ENCODE measurements around the gene ADAD2.

Gene ADAD2

GRCh38 chr16:84190731-84191388 lies at the start of gene ADAD2:
ADAD2 (plus strand) TSS chr16:84191157; CDS start chr16:84191231, 74 bp downstream.
- DNase-seq (ENCODE audit: low read depth) = no peak

GRCh38 chr16:84143081-84143480 lies 47.9 kb upstream of the ADAD2 start:
- no peak for DNase-seq (ENCODE audit: low read depth)

- DNase-seq (ENCODE audit: low read depth) = no peak
Measured at GRCh38 chr16:84143784-84144199, 47.2 kb upstream of the ADAD2 start.

GRCh38 chr16:84144209-84144858 lies 46.6 kb upstream of the ADAD2 start:
- peak; percentile 24 for DNase-seq (ENCODE audit: low read depth)

DNA sequence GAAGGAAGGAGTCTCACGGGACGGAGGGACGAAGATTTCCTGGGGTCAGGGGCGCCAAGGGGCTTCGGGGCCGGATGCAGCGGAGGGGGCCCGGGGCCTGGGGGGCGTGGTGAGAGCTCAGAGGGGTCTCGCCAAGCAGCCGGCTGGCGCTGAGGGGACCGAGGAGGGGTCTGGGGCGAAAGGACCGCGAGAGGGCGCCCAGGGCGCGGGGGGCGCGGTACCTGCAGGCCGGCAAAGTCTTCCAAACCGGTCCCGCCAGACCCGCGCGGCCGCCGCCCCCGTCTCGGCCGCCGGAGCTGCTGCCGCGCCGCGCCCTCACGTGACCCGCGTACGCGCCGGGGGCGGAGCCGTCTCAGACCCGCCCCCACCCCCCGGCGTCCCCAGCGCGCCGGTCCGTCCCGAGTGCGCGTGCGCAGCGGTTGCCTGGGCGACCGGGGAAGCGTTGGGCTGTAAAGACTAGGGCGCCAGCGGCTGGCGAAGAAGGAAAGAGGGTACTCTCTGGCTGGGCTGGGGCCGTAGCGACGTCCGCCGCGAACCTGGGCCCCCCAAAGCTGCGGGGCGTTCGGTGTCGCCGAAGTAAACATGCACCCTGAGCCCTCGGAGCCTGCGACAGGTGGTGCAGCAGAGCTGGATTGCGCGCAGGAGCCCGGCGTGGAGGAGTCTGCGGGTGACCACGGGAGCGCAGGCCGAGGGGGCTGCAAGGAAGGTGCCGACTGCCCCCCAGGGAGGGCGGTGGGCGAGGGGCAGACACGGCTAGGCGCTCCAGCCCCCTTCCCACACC lies 45.9 kb upstream of the ADAD2 start, which contains the start of the genes DNAAF1 and HSDL1:
DNAAF1 (plus strand) TSS at position 450 of the 781 bp plus-strand sequence; CDS start at position 583, 133 bp downstream.
HSDL1 (minus strand) TSS at position 319 of the 781 bp plus-strand sequence. CDS start 13,856 bp downstream, outside the sequence.
- DNase-seq (ENCODE audit: low read depth) = peak; percentile 95

DNA sequence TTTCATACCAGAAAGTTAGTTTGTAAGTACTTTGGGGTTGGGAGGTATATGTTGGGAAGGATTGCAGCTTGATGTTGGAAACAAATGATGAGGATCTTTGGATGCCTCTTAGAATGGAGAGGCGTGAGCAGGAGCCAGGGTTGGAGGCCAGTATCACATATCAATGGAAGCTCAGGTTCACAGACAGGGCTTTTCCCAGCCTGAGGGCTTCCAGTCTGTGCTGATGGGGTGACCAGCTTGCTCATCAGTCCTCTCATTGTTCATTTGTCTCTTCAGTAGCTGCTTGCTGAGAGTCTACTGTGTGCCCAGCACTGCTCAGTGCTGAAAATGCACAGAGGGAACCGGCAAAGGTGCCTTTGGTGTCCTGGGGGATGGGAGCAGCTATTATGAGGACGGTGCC lies 40.0 kb upstream of the ADAD2 start:
- no peak for DNase-seq (ENCODE audit: low read depth)

DNA sequence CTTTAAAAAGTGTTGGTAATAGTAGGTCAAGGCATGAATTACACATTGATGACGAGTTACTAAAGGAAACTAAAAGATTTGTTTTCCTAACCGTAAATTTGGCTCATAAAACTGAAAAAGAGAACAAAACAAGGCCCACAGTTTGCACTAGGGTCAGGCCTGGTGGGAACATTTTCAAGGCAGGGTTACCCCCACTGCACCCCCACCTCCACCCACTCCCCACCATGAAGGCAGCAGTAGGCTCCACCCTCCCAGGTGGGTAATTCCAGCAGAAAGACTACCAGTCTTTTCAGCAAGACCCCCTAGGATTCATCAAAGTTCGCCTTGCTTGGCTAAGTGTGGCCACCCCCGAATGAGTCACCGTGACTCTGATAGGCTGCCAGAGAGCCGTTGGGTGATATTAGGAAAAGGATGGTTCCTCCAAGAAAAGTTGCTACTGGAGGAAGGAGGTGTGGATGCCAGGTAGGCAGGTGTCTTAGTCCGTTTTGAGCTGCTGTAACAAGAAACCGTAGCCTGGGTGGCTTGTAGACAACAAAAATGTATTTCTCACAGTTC lies 37.2 kb upstream of the ADAD2 start:
- no peak for DNase-seq (ENCODE audit: low read depth)

- DNase-seq (ENCODE audit: low read depth) = no peak
Measured at GRCh38 chr16:84155226-84155625, 35.7 kb upstream of the ADAD2 start.

DNA sequence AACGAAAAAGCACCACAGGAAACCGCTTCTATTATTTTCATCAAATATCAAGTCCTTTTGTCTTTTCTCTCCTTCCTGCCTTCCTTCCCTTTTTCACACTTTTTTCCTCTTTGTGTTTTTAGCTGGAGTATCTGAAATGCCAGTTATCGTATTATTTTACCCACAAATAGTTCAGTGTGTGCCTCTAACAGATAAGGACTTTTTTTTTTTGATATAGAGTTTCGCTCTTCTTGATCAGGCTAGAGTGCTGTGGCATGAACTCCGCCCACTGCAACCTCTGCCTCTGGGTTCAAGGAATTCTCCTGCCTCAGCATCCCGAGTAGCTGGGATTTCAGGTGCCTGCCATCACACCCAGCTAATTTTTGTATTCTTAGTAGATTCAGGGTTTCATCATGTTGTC lies 35.2 kb upstream of the ADAD2 start:
- no peak for DNase-seq (ENCODE audit: low read depth)

DNA sequence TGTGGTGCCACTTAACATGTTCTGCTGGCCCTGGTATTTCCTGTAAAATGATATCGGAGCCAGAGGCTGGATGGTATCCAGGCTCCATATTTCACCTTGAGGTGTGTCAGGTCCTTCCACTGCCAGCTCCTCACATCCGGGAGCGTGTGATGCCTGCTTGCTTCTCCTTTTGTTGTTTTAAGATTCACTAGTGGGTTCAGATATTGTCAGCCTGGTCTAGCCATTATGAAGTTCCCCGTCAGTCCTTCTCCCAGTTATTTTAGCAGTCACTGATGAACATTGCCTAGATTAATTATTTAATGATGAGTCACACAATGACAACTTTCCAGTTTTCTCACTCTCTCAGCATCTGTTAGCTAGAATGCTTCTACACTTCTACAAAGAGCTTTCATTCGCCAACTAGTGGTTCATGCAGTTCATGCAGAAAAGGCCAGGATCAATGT lies 34.6 kb upstream of the ADAD2 start:
- no peak for DNase-seq (ENCODE audit: low read depth)

- DNase-seq (ENCODE audit: low read depth) = no peak
Measured at GRCh38 chr16:84159007-84159406, 31.9 kb upstream of the ADAD2 start.

DNA sequence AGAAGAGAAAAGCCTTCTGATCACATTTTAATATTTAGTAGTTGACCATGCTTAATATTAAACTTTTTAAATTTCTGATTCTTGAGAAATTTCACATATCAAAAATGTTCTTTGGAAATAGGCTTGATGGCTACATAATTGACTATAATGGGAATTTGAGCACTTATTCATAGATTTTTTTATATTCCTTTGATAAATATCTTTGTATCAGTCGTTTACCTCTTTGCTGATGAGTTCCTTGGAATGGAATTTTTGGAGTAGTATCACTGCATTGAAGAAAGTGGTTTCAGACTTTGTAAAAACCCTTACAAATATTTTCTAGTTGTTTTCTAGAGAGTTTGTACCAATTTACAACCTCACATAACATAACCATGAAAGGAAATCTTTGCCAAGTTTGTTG lies 31.2 kb upstream of the ADAD2 start:
- no peak for DNase-seq (ENCODE audit: low read depth)

DNA sequence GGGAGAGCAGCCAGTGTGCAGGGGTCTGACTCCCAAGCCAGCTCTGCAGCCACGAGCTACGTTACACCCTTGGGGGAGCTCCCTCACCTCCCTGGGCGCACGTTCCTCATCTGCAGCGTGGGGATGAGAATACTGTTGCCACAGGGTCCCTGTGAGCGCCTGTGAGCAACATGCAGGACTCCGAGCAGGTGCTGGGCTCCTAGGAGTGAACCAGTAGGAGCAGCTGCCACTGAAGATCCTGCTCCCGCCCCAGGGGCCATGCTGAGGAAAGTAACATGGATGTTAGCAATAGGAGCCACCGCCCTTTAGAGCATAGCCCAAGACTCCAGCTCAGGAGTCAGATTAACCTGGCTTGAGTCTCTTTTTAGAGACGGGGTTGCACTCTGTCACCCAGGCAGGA lies 29.9 kb upstream of the ADAD2 start:
- no peak for DNase-seq (ENCODE audit: low read depth)

DNA sequence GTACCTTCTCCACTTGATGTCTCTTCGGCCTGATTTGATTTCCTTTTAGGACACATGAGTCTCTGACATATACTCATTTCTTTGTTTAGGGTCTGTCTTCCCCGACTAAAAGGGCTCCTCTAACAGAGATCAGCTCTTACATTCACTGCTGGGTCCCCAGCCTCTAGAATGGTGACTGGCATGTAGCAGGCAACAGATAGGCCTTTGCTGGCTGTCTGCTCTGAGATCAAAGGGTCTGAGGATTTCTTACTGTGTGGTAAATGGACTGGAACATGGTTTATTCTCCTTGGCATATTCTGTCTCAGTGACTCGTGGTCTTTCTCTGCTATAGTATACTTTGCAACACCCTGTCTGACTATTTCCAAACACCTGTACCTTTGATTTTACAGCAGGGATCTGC lies 29.2 kb upstream of the ADAD2 start:
- DNase-seq (ENCODE audit: low read depth) = no peak

DNA sequence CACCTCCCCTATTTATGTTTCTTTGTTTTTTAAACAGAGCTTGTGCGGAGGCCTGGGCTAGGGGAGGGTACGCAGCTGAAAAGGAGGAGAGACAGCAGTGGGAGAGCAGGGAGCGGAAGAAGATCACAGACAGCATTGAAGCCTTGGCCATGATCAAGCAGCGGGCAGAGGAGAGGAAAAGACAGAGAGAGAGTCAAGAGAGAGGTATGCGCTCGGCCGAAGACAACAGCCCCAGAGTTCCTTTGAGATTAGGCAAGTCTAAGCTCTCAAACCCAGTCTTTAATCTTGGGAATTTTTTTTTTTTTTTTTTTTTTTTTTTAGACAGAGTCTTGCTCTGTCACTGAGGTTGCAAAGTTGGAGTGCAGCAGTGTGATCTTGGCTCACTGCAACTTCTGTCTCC lies 25.2 kb upstream of the ADAD2 start:
- DNase-seq (ENCODE audit: low read depth) = no peak

DNA sequence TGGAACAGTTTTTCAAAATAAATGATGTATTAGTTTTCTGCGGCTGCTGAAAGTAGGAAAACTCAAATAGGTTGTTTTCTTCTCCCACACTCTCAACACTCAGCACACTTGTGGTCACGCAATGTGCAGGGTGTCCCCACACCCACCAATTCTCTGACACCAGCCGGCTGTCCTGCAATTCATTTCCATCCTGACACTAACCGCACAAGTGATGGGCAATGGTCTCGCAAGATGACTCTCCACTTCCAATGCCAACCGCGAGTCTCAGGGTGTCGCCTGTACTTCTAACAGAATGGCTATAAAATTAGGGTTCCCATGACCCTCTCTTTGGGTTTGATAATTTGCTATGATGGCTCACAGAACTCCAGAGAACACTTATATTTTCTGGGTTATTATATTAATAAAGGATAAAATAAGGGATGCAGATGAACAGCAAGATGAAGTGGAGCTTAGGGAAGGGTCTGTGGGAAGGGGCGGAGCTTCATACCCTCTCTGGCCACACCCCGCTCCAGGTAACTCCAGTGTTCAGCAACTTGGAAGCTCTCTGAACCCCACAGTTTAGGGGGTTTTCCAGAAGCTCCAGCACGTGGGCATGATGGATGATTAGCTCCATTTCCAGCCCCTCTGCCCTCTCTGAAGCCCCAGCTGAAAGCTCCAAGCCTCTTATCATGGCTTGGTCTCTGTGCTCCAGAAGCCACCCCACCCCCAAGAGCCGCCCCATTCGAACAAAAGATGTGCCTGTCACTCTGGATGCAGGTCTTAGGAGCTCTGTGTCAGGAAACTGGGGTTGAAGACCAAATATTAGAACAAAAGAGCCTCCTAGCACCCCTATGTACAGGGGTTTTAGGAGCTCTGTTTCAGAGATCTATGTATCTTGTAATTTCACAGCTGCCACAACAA lies 23.9 kb upstream of the ADAD2 start:
- DNase-seq (ENCODE audit: low read depth) = no peak

- no peak for DNase-seq (ENCODE audit: low read depth)
Measured at GRCh38 chr16:84169765-84170310, 21.1 kb upstream of the ADAD2 start.

GRCh38 chr16:84174396-84174795 lies 16.6 kb upstream of the ADAD2 start:
- no peak for DNase-seq (ENCODE audit: low read depth)

DNA sequence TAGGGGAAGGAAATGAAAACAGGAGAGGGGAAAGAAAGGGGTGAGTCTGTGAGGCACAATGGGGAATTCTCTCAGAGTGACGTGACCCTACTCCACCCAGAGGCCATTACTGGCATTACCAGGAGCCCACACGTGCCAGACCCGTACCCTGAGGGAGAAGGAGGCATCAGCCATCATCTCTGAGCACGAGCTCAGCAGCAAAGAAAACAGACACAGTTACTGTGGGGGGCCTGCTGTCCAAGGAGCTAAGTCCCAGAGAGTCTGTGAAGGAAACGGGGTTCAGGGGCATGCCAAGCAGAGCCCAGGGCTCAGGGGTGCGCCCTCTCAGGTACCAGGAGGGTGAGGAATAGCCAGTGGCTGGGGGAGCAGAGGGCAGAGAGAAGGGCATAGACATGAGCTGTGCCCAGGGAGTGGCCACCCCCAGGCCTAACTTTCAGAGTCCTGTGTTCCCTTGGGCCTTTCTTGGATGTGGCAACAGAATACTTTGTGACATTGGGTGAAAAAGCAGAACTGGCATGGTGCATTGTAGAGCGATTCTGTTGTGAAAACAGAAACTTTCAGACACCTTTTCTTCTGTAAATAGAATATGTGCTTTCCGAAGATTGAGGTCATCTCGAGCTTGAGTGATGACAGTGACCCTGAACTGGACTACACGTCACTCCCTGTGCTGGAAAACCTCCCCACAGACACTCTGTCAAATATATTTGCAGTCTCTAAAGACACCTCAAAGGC lies 15.4 kb upstream of the ADAD2 start:
- DNase-seq (ENCODE audit: low read depth) = no peak

All from activated T-helper 1 cell treated with Interleukin-2 at 50 U/mL for 16 hours (primary cell).